HG03196 (cell line): ENCODE results near the gene SETD5.

Source experiments
- ATAC-seq: cut with Tn5 transposase; IDR thresholded peaks from one replicate; pipeline ENCODE4 v1.9.1; 2021; ENCODE audit not compliant: unreplicated experiment

The SETD5 gene

GRCh38 chr3:9409981-9410854, 12.8 kb downstream of the SETD5 start:
- no peak for ATAC-seq

- ATAC-seq: no peak
These were observed 13.9 kb downstream of the SETD5 start for GRCh38 chr3:9411302-9411701.

- no peak for ATAC-seq
These were observed 14.9 kb downstream of the SETD5 start for GRCh38 chr3:9412293-9412692.

GRCh38 chr3:9414826-9415225, 17.4 kb downstream of the SETD5 start:
- no peak for ATAC-seq

GRCh38 chr3:9415485-9416138, 18.2 kb downstream of the SETD5 start:
- no peak for ATAC-seq

GRCh38 chr3:9416139-9416780, 18.8 kb downstream of the SETD5 start:
- no peak for ATAC-seq

- ATAC-seq: no peak
These were observed 23.6 kb downstream of the SETD5 start for GRCh38 chr3:9420850-9421549.

- no peak for ATAC-seq
These were observed 25.5 kb downstream of the SETD5 start for GRCh38 chr3:9422712-9423424.

GRCh38 chr3:9428411-9428810, 31.0 kb downstream of the SETD5 start:
- no peak for ATAC-seq

GRCh38 chr3:9430733-9431132, 33.3 kb downstream of the SETD5 start:
- ATAC-seq: no peak

- no peak for ATAC-seq
These were observed 36.5 kb downstream of the SETD5 start for GRCh38 chr3:9433627-9434521.

GRCh38 chr3:9435316-9435715, 37.9 kb downstream of the SETD5 start:
- ATAC-seq: no peak

- no peak for ATAC-seq
These were observed 41.9 kb downstream of the SETD5 start for GRCh38 chr3:9439331-9439730.

- no peak for ATAC-seq
These were observed 44.2 kb downstream of the SETD5 start for GRCh38 chr3:9441501-9442221.

- ATAC-seq: no peak
These were observed 50.7 kb downstream of the SETD5 start for GRCh38 chr3:9448071-9448470.

- no peak for ATAC-seq
These were observed 51.2 kb downstream of the SETD5 start for GRCh38 chr3:9448643-9449042.

- ATAC-seq: no peak
These were observed 52.7 kb downstream of the SETD5 start for GRCh38 chr3:9450126-9450525.

- no peak for ATAC-seq
These were observed 53.6 kb downstream of the SETD5 start for GRCh38 chr3:9450991-9451390.

GRCh38 chr3:9452417-9452816, 55.0 kb downstream of the SETD5 start:
- ATAC-seq: no peak
